OCI-LY7 (cell line): ENCODE data around the gene RAP1GDS1. TPM values are rescaled to one million over a fixed set of nuclear protein-coding genes. Genes with fewer than 3 reads are reported as not detected.
"Not testable (repeated sequence)": the region's sequence is repeated elsewhere in the genome, so short reads cannot be mapped to it uniquely, and the experiment has no call there.

ENCODE experiments used
- BruUV-seq: library from RNA; stranded (reverse); fragments of 400-500 nt; replicated peaks from 2 replicates; lab custom pipeline; 2021; lab: Mats Ljungman, UMichigan
- CTCF ChIA-PET: fragments of 300-600 bp; sonication (Branson Sonifier 250); formaldehyde crosslinking; loops from one replicate; lab custom pipeline; 2022; ENCODE audit warnings: antibody characterized with exemption; ENCODE audit not compliant: unreplicated experiment; lab: Charles Lee
- POLR2A ChIA-PET: fragments of 300-600 bp; sonication (Branson Sonifier 250); formaldehyde crosslinking; loops from one replicate; lab custom pipeline; 2022; ENCODE audit warnings: antibody characterized with exemption; lab: Charles Lee
- DNase-seq: peaks from one replicate; pipeline ENCODE4 v3.0.0-alpha.2; 2015; ENCODE audit warnings: low spot score
- H2AFZ ChIP-seq: fragments of 200-600 bp; sonication (generic), shearing (Covaris generic); 2 replicates; pipeline ENCODE4 v1.6.1; 2014; ENCODE audit warnings: mild to moderate bottlenecking, antibody characterized with exemption, low read length, moderate library complexity
- H3K27ac ChIP-seq: fragments of 200-600 bp; sonication (generic); 2 replicates; pipeline ENCODE4 v1.5.1; 2014; ENCODE audit warnings: mixed run types, low read depth, mild to moderate bottlenecking, moderate library complexity, low read length, inconsistent platforms; ENCODE audit not compliant: poor library complexity, severe bottlenecking
- H3K36me3 ChIP-seq: fragments of 200-600 bp; sonication (generic); 2 replicates; pipeline ENCODE4 v1.6.1; 2014; ENCODE audit warnings: mild to moderate bottlenecking, antibody characterized with exemption, low read length, moderate library complexity, mixed read lengths; ENCODE audit not compliant: insufficient read depth
- H3K4me1 ChIP-seq: fragments of 200-600 bp; sonication (generic); 2 replicates; pipeline ENCODE4 v1.5.1; 2014; ENCODE audit warnings: mild to moderate bottlenecking, low read length; ENCODE audit not compliant: insufficient read depth, poor library complexity, severe bottlenecking
- H3K4me2 ChIP-seq: fragments of 200-600 bp; sonication (generic); 2 replicates; pipeline ENCODE4 v1.6.1; 2014; ENCODE audit warnings: mild to moderate bottlenecking, low read length
- H3K4me3 ChIP-seq: fragments of 200-600 bp; sonication (generic); 2 replicates; pipeline ENCODE4 v1.5.1; 2014; ENCODE audit warnings: mild to moderate bottlenecking, low read depth, low read length; ENCODE audit not compliant: poor library complexity, severe bottlenecking
- H3K79me2 ChIP-seq: fragments of 200-600 bp; sonication (generic); 2 replicates; pipeline ENCODE4 v1.6.1; 2016; ENCODE audit warnings: low read depth, mild to moderate bottlenecking, low read length, moderate library complexity, mixed read lengths; ENCODE audit not compliant: insufficient read depth
- H3K9me2 ChIP-seq: fragments of 200-600 bp; sonication (generic); 2 replicates; pipeline ENCODE4 v1.6.1; 2016; ENCODE audit warnings: mild to moderate bottlenecking, low read length, mixed read lengths; ENCODE audit not compliant: insufficient read depth
- H3K9me3 ChIP-seq: fragments of 200-600 bp; sonication (generic); 2 replicates; pipeline ENCODE4 v1.6.1; 2014; ENCODE audit warnings: mild to moderate bottlenecking, mixed run types, low read length, mixed read lengths
- H4K20me1 ChIP-seq: fragments of 200-600 bp; sonication (generic); 2 replicates; pipeline ENCODE4 v1.6.1; 2014; ENCODE audit warnings: mild to moderate bottlenecking, antibody characterized with exemption, low read length, moderate library complexity, mixed read lengths; ENCODE audit not compliant: insufficient read depth
- EZH2phosphoT487 ChIP-seq: fragments of 200-600 bp; sonication (generic); IDR thresholded peaks from 2 replicates; pipeline ENCODE4 v1.6.1; 2018; ENCODE audit warnings: low read depth, borderline replicate concordance, mild to moderate bottlenecking, mixed run types, antibody characterized with exemption, low read length, moderate library complexity, mixed read lengths
- intact Hi-C: fragments of 100-400 bp; cut with micrococcal nuclease; formaldehyde crosslinking; loops from one replicate; pipeline ENCODE4 v1.10.0; 2022; ENCODE audit not compliant: unreplicated experiment
- total RNA-seq, 2 experiments: library from RNA; depleted of rRNA in 1 of 2; stranded (reverse); fragments of >200 nt in 1 of 2; shearing (Covaris generic) in 1 of 2; gene quantifications; 2 replicates each; pipeline ENCODE4 v1.2.3, GENCODE V29; 2014 to 2022
- TF ChIP-seq, protein P1 (sequence below): fragments of 200-600 bp; sonication (generic); conservative IDR thresholded peaks from 2 replicates; pipeline ENCODE4 v1.5.1; 2014; ENCODE audit warnings: mild to moderate bottlenecking, antibody characterized with exemption, low read length, moderate library complexity, mixed read lengths

Gene RAP1GDS1
- total RNA-seq, 2 experiments from 2014 or later = 53.5 to 57.8 TPM

DNA sequence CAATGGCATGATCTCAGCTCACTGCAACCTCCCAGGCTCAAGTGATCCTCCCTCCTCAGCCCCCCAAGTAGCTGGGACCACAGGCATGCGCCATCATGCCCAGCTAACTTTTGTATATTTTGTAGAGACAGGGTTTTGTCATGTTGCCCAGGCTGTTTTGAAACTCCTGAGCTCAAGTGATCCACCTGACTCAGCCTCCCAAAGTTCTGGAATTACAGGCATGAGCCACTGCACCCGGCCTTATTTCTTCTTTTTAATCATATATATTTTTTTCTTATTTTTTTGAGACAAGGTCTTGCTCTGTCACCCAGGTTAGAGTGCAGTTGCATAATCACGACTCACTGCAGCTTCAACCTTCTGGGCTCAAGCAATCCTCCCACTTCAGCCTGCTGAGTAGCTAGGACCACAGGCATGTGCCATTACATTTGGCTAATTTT, 213.2 kb downstream of the RAP1GDS1 start:
- Histone ChIP-seq H4K20me1 (no peaks in the 10 kb centered on the region), H3K4me3 (no peak overlapping the region), H3K4me2 (no peak overlapping the region), H2AFZ (no peak overlapping the region), H3K27ac (no peak overlapping the region), H3K9me3 (no peaks in the 10 kb centered on the region), H3K4me1 (no peaks in the 10 kb centered on the region), H3K36me3 (no peaks in the 10 kb centered on the region), H3K79me2 (no peaks in the 10 kb centered on the region), H3K9me2 (no peaks in the 10 kb centered on the region)
- ChIA-PET POLR2A (no interaction called here), CTCF (no interaction called here)
- TF ChIP-seq, protein P1, sequence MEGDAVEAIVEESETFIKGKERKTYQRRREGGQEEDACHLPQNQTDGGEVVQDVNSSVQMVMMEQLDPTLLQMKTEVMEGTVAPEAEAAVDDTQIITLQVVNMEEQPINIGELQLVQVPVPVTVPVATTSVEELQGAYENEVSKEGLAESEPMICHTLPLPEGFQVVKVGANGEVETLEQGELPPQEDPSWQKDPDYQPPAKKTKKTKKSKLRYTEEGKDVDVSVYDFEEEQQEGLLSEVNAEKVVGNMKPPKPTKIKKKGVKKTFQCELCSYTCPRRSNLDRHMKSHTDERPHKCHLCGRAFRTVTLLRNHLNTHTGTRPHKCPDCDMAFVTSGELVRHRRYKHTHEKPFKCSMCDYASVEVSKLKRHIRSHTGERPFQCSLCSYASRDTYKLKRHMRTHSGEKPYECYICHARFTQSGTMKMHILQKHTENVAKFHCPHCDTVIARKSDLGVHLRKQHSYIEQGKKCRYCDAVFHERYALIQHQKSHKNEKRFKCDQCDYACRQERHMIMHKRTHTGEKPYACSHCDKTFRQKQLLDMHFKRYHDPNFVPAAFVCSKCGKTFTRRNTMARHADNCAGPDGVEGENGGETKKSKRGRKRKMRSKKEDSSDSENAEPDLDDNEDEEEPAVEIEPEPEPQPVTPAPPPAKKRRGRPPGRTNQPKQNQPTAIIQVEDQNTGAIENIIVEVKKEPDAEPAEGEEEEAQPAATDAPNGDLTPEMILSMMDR = no peak
- no peak for TF ChIP-seq EZH2phosphoT487
- DNase-seq = no peak
- no TSS peak for BruUV-seq
- intact Hi-C loops = no loop called here

DNA sequence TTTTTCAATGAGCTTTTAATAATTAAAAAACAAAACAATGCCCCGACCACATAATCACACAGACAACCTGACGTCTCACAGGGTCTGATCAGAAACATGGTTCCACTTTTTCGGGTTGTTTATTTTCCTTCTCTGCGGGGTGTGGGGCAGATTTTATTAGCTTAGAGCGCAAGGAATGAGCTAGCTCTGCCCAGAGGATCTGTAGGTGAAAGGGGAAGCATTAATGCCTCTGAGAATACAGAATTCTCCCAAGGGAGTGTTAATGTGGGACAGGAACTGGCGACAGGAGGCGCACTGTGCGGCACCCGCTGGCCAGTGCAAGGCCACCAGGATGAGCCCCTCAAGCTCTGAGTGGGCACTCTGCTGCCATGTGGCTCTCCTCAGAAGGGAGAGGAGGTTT, 215.7 kb downstream of the RAP1GDS1 start:
- Histone ChIP-seq H3K9me3 (no peaks in the 10 kb centered on the region), H3K9me2 (no peaks in the 10 kb centered on the region), H3K4me1 (no peaks in the 10 kb centered on the region), H2AFZ (no peak overlapping the region), H3K4me2 (no peak overlapping the region), H3K27ac (no peak overlapping the region), H4K20me1 (no peaks in the 10 kb centered on the region), H3K79me2 (no peaks in the 10 kb centered on the region), H3K36me3 (no peaks in the 10 kb centered on the region), H3K4me3 (no peak overlapping the region)
- POLR2A ChIA-PET = interaction anchor here (0.5 to 1.0 kb wide), 3 partner anchors 9 to 130 kb away, joined by 3 read pairs; no protein-coding TSS in a partner anchor
- TF ChIP-seq, protein P1 = no peak
- no peak for TF ChIP-seq EZH2phosphoT487
- DNase-seq = no peak
- CTCF ChIA-PET = no interaction called here
- no TSS peak for BruUV-seq
- intact Hi-C loops = no loop called here

DNA sequence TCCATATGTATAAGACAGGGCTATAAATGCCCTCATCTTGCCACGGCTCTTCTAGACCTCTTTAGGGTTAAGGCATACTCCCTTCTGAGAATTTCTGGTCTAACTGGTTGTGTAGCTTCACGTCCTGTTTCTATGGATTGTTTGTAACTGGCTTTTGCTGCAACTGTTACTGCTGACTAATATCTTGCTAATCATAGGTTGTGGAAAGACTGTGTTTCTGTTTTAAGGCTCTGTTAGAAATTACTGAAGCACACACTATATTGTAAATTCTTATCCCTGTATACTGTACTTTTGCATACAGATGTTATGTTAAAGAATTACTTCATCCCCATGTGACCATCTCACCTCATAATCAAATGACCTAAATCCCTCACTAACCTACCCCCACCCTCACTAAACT, 218.4 kb downstream of the RAP1GDS1 start:
- H3K9me3 ChIP-seq, H2AFZ ChIP-seq, H3K4me3 ChIP-seq, H4K20me1 ChIP-seq, DNase-seq, H3K36me3 ChIP-seq, H3K27ac ChIP-seq, H3K4me2 ChIP-seq, intact Hi-C loops, H3K4me1 ChIP-seq, BruUV-seq, H3K9me2 ChIP-seq, H3K79me2 ChIP-seq, CTCF ChIA-PET: not testable (repeated sequence)
- POLR2A ChIA-PET = interaction anchor here (0.6 kb wide), 1 partner anchor 757 kb away, joined by 3 read pairs; no protein-coding TSS in a partner anchor
